Left ventricle myocardium inferior (tissue), 1 donor: ENCODE results near the gene CXorf38. TPM values are rescaled to one million over a fixed set of nuclear protein-coding genes. Genes with fewer than 3 reads are reported as not detected.
A peak's percentile ranks its signal among the peaks of the same experiment; 100 is the strongest.

ENCODE experiments used
- DNase-seq: peaks from one replicate; pipeline ENCODE4 v3.0.0-alpha.2; 2020
- H3K27ac ChIP-seq: fragments of 200-600 bp; replicated peaks from 2 replicates; pipeline ENCODE4 v1.8.0; 2021
- H3K27me3 ChIP-seq: fragments of 200-600 bp; 2 replicates; pipeline ENCODE4 v1.8.0; 2021; ENCODE audit warnings: low read depth
- H3K36me3 ChIP-seq: fragments of 200-600 bp; 2 replicates; pipeline ENCODE4 v1.8.0; 2021
- H3K4me1 ChIP-seq: fragments of 200-600 bp; 2 replicates; pipeline ENCODE4 v1.8.0; 2021
- H3K4me3 ChIP-seq: fragments of 200-600 bp; 2 replicates; pipeline ENCODE4 v1.8.0; 2021; ENCODE audit warnings: mild to moderate bottlenecking, moderate library complexity
- H3K9me3 ChIP-seq: fragments of 200-600 bp; replicated peaks from 2 replicates; pipeline ENCODE4 v1.8.0; 2021
- CTCF ChIP-seq: fragments of 200-600 bp; IDR thresholded peaks from 2 replicates; pipeline ENCODE4 v1.8.0; 2021; ENCODE audit warnings: antibody characterized with exemption, mild to moderate bottlenecking, borderline replicate concordance
- intact Hi-C: fragments of 100-400 bp; cut with micrococcal nuclease; formaldehyde crosslinking; loops from one replicate; pipeline ENCODE4 v1.11.0; 2022
- total RNA-seq: library from RNA; stranded (reverse); fragmentation: NEBNext Ultra II Directional; extraction: Animal tissue kit (Norgen Biotek cat#: 25700); gene quantifications from one replicate; pipeline ENCODE4 v1.2.1, GENCODE V29; 2021
- donor health status: DM: no; HTN: yes; CAD: no; lungs with severe emphysema.

The CXorf38 gene
- total RNA-seq, 1 donor from 2014 or later: 3.7 TPM

- Histone ChIP-seq H3K36me3 (peaks cover 41% of the 10 kb centered on the region), H3K27me3 (no peaks in the 10 kb centered on the region), H3K4me3 (no peak overlapping the region), H3K4me1 (peaks cover 3% of the 10 kb centered on the region), H3K27ac (no peak overlapping the region), H3K9me3 (no peaks in the 10 kb centered on the region)
- DNase-seq: no peak
- intact Hi-C loops: no loop called here
- no peak for TF ChIP-seq CTCF
Measured at GRCh38 chrX:40684092-40684491, 36.7 kb upstream of the CXorf38 start.

- no peak for TF ChIP-seq CTCF
- H3K36me3 ChIP-seq: peaks cover 40% of the 10 kb centered on the region
- H3K4me3 ChIP-seq: no peak overlapping the region
- no peaks in the 10 kb centered on the region for H3K9me3 ChIP-seq
- no peak for DNase-seq
- intact Hi-C loops: no loop called here
- H3K27me3 ChIP-seq: no peaks in the 10 kb centered on the region
- H3K4me1 ChIP-seq: peaks cover 3% of the 10 kb centered on the region
- no peak overlapping the region for H3K27ac ChIP-seq
Measured at GRCh38 chrX:40683245-40683644, 35.9 kb upstream of the CXorf38 start.

GRCh38 chrX:40671126-40671525, 23.8 kb upstream of the CXorf38 start:
- Histone ChIP-seq H3K27ac (peak overlapping the region; percentile 27), H3K9me3 (no peaks in the 10 kb centered on the region), H3K4me1 (peaks cover 10% of the 10 kb centered on the region), H3K27me3 (no peaks in the 10 kb centered on the region), H3K4me3 (no peak overlapping the region), H3K36me3 (peaks cover 37% of the 10 kb centered on the region)
- no peak for DNase-seq
- TF ChIP-seq CTCF: no peak
- intact Hi-C loops: no loop called here

GRCh38 chrX:40663880-40664630, 16.7 kb upstream of the CXorf38 start:
- Histone ChIP-seq H3K36me3 (peaks cover 50% of the 10 kb centered on the region), H3K27me3 (no peaks in the 10 kb centered on the region)

GRCh38 chrX:40663078-40663740, 15.8 kb upstream of the CXorf38 start:
- Histone ChIP-seq H3K27me3 (no peaks in the 10 kb centered on the region), H3K4me1 (no peaks in the 10 kb centered on the region), H3K36me3 (peaks cover 55% of the 10 kb centered on the region), H3K4me3 (no peak overlapping the region), H3K9me3 (no peaks in the 10 kb centered on the region), H3K27ac (no peak overlapping the region)
- intact Hi-C loops: no loop called here
- no peak for DNase-seq
- TF ChIP-seq CTCF: no peak

More at GRCh38 chrX:40663880-40664630, 16.7 kb upstream of the CXorf38 start:
- no peaks in the 10 kb centered on the region for H3K4me1 ChIP-seq
- no peak for DNase-seq
- peak; percentile 52 for TF ChIP-seq CTCF
- no peak overlapping the region for H3K4me3 ChIP-seq
- intact Hi-C loops: no loop called here
- no peaks in the 10 kb centered on the region for H3K9me3 ChIP-seq
- H3K27ac ChIP-seq: no peak overlapping the region
